Stomach (tissue), 9 donors: ENCODE results near the gene C1orf21. TPM values are rescaled to one million over a fixed set of nuclear protein-coding genes. Genes with fewer than 3 reads are reported as not detected.

Experiments used
- DNase-seq, 2 donors: peaks; one replicate each; pipeline versions ENCODE4 v3.0.0 to v3.0.0-alpha.2; 2013 to 2019
- H3K27ac ChIP-seq, 5 donors: fragments of 200-600 bp in 4 of 5; sonication (generic) in 4 of 5; one replicate each; pipeline ENCODE4 v1.5.1; 2013 to 2019; ENCODE audit warnings: mild to moderate bottlenecking in 1 of 5, moderate library complexity in 1 of 5
- H3K27me3 ChIP-seq, 3 donors: fragments of 200-600 bp; sonication (generic); one replicate each; pipeline ENCODE4 v1.5.1; 2017 to 2019; ENCODE audit warnings: mixed run types in 1 of 3
- H3K36me3 ChIP-seq, 4 donors: fragments of 200-600 bp; sonication (generic); 1 replicate in 3 of 4; 2 replicates in 1 of 4; pipeline ENCODE4 v1.5.1; 2016 to 2019
- H3K4me1 ChIP-seq, 4 donors: fragments of 200-600 bp; sonication (generic); one replicate each; pipeline ENCODE4 v1.5.1; 2016 to 2019
- H3K4me3 ChIP-seq, 4 donors: fragments of 200-600 bp; sonication (generic) in 3 of 4; one replicate each; pipeline ENCODE4 v1.5.1; 2016 to 2019; ENCODE audit warnings: mild to moderate bottlenecking in 1 of 4
- H3K9me3 ChIP-seq, 4 donors: fragments of 200-600 bp; sonication (generic); one replicate each; pipeline ENCODE4 v1.5.1; 2016 to 2019
- EP300 ChIP-seq: sonication (generic); formaldehyde crosslinking; IDR thresholded peaks from one replicate; pipeline ENCODE4 v1.6.1; 2017; ENCODE audit warnings: antibody characterized with exemption
- POLR2A ChIP-seq, 4 donors: fragments of 450-650 bp; IDR thresholded peaks; one replicate each; pipeline ENCODE4 v1.6.1; 2016; ENCODE audit warnings: antibody characterized with exemption in 4 of 4, control low read depth in 2 of 4, mild to moderate bottlenecking in 1 of 4, moderate library complexity in 1 of 4
- POLR2AphosphoS5 ChIP-seq, 3 donors: sonication (generic); formaldehyde crosslinking; IDR thresholded peaks; one replicate each; pipeline ENCODE4 v1.6.1; 2016; ENCODE audit warnings: antibody characterized with exemption in 3 of 3
- WGBS, 5 donors: extraction: QIAGEN DNeasy Blood & Tissue Kit in 3 of 5; methylation state at CpG; one replicate each; pipeline versions ENCODE4 v1.1.5 to v1.1.7; 2013 to 2018; 5-methylcytosine and 5-hydroxymethylcytosine counted together
- intact Hi-C: fragments of 100-400 bp; cut with DNase I; formaldehyde crosslinking; loops from one replicate; pipeline ENCODE4 v1.15.1; 2023; ENCODE audit warnings: low total_unique reads
- polyA plus RNA-seq, 3 donors: library from polyadenylated mRNA; stranded (reverse); fragments of 200-250 nt; gene quantifications; one replicate each; pipeline ENCODE4 v1.2.3, GENCODE V29; 2013
- total RNA-seq, 5 donors: library from RNA; depleted of rRNA; stranded (reverse); fragments of >200 nt; gene quantifications; one replicate each; pipeline versions ENCODE4 v1.1.0 to v1.2.3, GENCODE V29; 2014 to 2016
- TF ChIP-seq, protein P1 (sequence below), 7 experiments: fragments of 450-650 bp in 4 of 7; fragments of 200-600 bp in 3 of 7; sonication (generic) in 3 of 7; IDR thresholded peaks; one replicate each; pipeline ENCODE4 v1.5.1; 2016 to 2019; ENCODE audit warnings: antibody characterized with exemption in 7 of 7, control low read depth in 2 of 7, mild to moderate bottlenecking in 1 of 7
- donor health status: healthy with polysubstance abuse.
- donor health status: Bipolar disorder and iron deficiency.
- donor health status: healthy.

The C1orf21 gene
- total and polyA plus RNA-seq, 8 donors, result 10.1 to 114 (median 37.4) TPM

- TF ChIP-seq POLR2A (IDR thresholded peaks at IDR 0.05) (no peak), POLR2AphosphoS5 (IDR thresholded peaks at IDR 0.05) (no peak), EP300 (no peak)
- TF ChIP-seq, protein P1, sequence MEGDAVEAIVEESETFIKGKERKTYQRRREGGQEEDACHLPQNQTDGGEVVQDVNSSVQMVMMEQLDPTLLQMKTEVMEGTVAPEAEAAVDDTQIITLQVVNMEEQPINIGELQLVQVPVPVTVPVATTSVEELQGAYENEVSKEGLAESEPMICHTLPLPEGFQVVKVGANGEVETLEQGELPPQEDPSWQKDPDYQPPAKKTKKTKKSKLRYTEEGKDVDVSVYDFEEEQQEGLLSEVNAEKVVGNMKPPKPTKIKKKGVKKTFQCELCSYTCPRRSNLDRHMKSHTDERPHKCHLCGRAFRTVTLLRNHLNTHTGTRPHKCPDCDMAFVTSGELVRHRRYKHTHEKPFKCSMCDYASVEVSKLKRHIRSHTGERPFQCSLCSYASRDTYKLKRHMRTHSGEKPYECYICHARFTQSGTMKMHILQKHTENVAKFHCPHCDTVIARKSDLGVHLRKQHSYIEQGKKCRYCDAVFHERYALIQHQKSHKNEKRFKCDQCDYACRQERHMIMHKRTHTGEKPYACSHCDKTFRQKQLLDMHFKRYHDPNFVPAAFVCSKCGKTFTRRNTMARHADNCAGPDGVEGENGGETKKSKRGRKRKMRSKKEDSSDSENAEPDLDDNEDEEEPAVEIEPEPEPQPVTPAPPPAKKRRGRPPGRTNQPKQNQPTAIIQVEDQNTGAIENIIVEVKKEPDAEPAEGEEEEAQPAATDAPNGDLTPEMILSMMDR (IDR thresholded peaks at IDR 0.05), result no peak
- Histone ChIP-seq H3K9me3 (no peaks in the 10 kb centered on the region), H3K27me3 (no peaks in the 10 kb centered on the region), H3K36me3 (no peaks in the 10 kb centered on the region), H3K4me3 (no peak overlapping the region), H3K4me1 (peaks cover 42 to 92% (median 77%) of the 10 kb centered on the region in 4 donors), H3K27ac (peak overlapping the region in 3 of 5 donors; percentile 65 to 84 (median 80))
- intact Hi-C loops, result no loop called here
- no peak for DNase-seq
- WGBS, 5 donors, result 80 to 87% (median 86%) methylated on average over 5 of the region's 5 CpGs
Observed at GRCh38 chr1:184487531-184488193, 100.8 kb downstream of the C1orf21 start.

GRCh38 chr1:184489908-184490307, 103.1 kb downstream of the C1orf21 start:
- H3K4me3 ChIP-seq, result no peak overlapping the region
- H3K9me3 ChIP-seq, result no peaks in the 10 kb centered on the region
- peak overlapping the region in 1 of 5 donors; percentile 58 for H3K27ac ChIP-seq
- no peaks in the 10 kb centered on the region for H3K36me3 ChIP-seq
- no peak for DNase-seq
- intact Hi-C loops, result no loop called here
- H3K27me3 ChIP-seq, result no peaks in the 10 kb centered on the region
- TF ChIP-seq POLR2A (IDR thresholded peaks at IDR 0.05), result no peak
- TF ChIP-seq EP300, result no peak
- peaks cover 24 to 93% (median 71%) of the 10 kb centered on the region in 4 donors for H3K4me1 ChIP-seq
- 93 to 97% (median 96%) methylated on average over 3 of the region's 3 CpGs for WGBS, 5 donors

DNA sequence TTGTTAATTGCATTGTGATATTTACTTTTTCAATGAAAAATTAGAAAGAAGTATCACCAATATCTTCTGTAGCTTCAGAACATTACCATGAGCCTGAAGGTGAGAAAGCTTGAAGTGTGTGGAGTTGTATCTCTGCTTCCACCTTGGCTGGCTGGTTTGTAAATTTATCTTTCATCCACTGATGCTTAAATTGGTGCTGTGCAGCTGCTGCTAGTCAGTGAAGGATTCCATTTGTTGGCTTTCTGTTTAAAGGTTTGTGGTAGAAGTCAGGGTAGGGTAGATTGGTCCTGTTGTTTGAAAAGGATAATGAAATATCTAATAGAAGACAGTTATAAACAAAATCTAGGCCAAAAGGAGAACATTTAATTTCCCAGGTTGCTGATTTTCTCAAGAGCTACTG, 105.7 kb downstream of the C1orf21 start:
- H3K9me3 ChIP-seq, result no peaks in the 10 kb centered on the region

DNA sequence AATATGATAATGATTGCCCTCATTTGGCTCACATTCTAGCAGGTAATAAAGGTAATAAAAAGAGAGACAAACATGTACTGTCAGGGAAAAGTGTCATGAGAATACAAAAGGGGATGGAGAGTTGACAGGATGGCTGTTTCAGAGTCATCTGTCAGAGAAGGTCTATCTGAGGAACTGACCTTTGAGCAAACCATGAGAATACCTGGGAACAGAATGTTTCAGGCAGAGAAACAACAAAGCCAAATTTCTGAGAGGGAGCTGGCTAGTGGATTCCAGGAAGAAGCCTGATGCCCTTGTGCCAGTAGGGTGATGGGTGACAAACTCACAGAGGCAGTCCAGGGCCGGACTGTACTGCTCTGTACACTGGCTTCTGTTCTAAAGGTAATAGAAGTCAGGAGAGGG, 107.2 kb downstream of the C1orf21 start:
- Histone ChIP-seq H3K4me1 (peaks cover 15 to 68% (median 45%) of the 10 kb centered on the region in 4 donors), H3K27me3 (no peaks in the 10 kb centered on the region), H3K36me3 (no peaks in the 10 kb centered on the region), H3K9me3 (no peaks in the 10 kb centered on the region), H3K4me3 (no peak overlapping the region), H3K27ac (peak overlapping the region in 1 of 5 donors; percentile 58)
- TF ChIP-seq EP300, result no peak
- TF ChIP-seq, protein P1 (IDR thresholded peaks at IDR 0.05), result no peak
- no peak for TF ChIP-seq POLR2AphosphoS5 (IDR thresholded peaks at IDR 0.05)
- no peak for TF ChIP-seq POLR2A (IDR thresholded peaks at IDR 0.05)
- WGBS, 5 donors, result 57 to 89% (median 77%) methylated on average over 1 of the region's 1 CpG
- DNase-seq, result no peak
- intact Hi-C loops, result no loop called here

More for the DNA sequence above, 105.7 kb downstream of the C1orf21 start:
- no peak for DNase-seq
- no peaks in the 10 kb centered on the region for H3K27me3 ChIP-seq
- H3K36me3 ChIP-seq, result no peaks in the 10 kb centered on the region
- H3K4me3 ChIP-seq, result no peak overlapping the region
- TF ChIP-seq EP300, result no peak
- no peak for TF ChIP-seq POLR2A (IDR thresholded peaks at IDR 0.05)
- no peak for TF ChIP-seq POLR2AphosphoS5 (IDR thresholded peaks at IDR 0.05)
- TF ChIP-seq, protein P1 (IDR thresholded peaks at IDR 0.05), result no peak
- H3K4me1 ChIP-seq, result peaks cover 15 to 78% (median 50%) of the 10 kb centered on the region in 4 donors
- intact Hi-C loops, result no loop called here
- H3K27ac ChIP-seq, result peak overlapping the region in 3 of 5 donors; percentile 58 to 78 (median 73)

DNA sequence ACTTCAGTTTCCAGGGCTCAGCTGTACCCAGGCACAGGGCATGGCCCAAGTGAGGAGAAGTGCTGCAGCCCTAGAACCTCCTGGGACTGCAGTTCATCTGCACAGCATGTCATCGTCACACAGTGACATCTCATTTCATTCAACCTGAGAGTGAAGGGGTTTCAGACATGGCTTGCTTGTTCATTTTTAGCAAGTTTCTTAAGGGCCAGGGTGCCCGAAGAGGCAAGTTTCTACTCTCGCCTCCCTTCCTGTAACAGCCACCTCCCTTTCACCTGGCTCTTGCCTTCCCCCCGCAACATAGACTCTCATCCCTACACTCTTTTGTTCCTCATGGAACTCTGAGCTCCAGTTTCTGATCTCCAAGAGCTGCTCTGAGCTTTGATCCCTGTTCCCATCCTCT, 108.1 kb downstream of the C1orf21 start:
- no peaks in the 10 kb centered on the region for H3K36me3 ChIP-seq
- intact Hi-C loops, result no loop called here
- peak overlapping the region in 1 of 5 donors; percentile 40 for H3K27ac ChIP-seq
- no peak for DNase-seq
- H3K27me3 ChIP-seq, result no peaks in the 10 kb centered on the region
- 84 to 96% (median 91%) methylated on average over 4 of the region's 4 CpGs for WGBS, 5 donors
- no peak for TF ChIP-seq POLR2A (IDR thresholded peaks at IDR 0.05)
- TF ChIP-seq EP300, result no peak
- TF ChIP-seq POLR2AphosphoS5 (IDR thresholded peaks at IDR 0.05), result no peak
- TF ChIP-seq, protein P1 (IDR thresholded peaks at IDR 0.05), result no peak
- H3K4me3 ChIP-seq, result no peak overlapping the region
- peaks cover 15 to 69% (median 43%) of the 10 kb centered on the region in 4 donors for H3K4me1 ChIP-seq
- H3K9me3 ChIP-seq, result no peaks in the 10 kb centered on the region
